ENCODE measurements around the gene PAPOLA. TPM values are rescaled to one million over a fixed set of nuclear protein-coding genes. Genes with fewer than 3 reads are reported as not detected.

PAPOLA gene
- total and polyA plus RNA-seq, 9 of the 15 experiments (the other 6 are each of a cell fraction or from before 2014, with no cell fraction given) = 51.1 to 199 (median 95.8) TPM

- TF ChIP-seq RFX1 (IDR thresholded peaks at IDR 0.05) = no peak
- TF ChIP-seq E2F8 (IDR thresholded peaks at IDR 0.05; ENCODE audit: low read depth, partially characterized antibody) = no peak
- no peak for TF ChIP-seq IRF9 (tag; IDR thresholded peaks at IDR 0.05)
- no peak for TF ChIP-seq TCF7 (IDR thresholded peaks at IDR 0.05; ENCODE audit: borderline replicate concordance)
- TF ChIP-seq ZFP1 (CRISPR knock-in tag; IDR thresholded peaks at IDR 0.05) = no peak
Observed at GRCh38 chr14:96532632-96533031, 30.4 kb downstream of the PAPOLA start (continued).

- POLR2A ChIA-PET = interaction anchor here (1.5 kb wide), 1 partner anchor 11 kb away, joined by 3 read pairs; no protein-coding TSS in a partner anchor
- in situ Hi-C loops (cut with MboI) = no loop called here
- H3K9ac ChIP-seq (ENCODE audit: insufficient read depth in 1 of 2, low read depth in 2 of 2, low read length in 2 of 2) = no peak overlapping the region
- H3K36me3 ChIP-seq (ENCODE audit: control insufficient read depth, insufficient read depth, low read length) = peaks cover 37% of the 10 kb centered on the region; the same call in 2 of the 3 replicates
- H2AFZ ChIP-seq (ENCODE audit: low read depth, low read length) = no peak overlapping the region
- no TSS peak for BruUV-seq (replicated peaks)
- TF ChIP-seq ZNF316 (IDR thresholded peaks at IDR 0.05) (peak; percentile 67), XRCC3 (IDR thresholded peaks at IDR 0.05) (no peak), C11orf30 (IDR thresholded peaks at IDR 0.05; ENCODE audit: low read depth) (peak; percentile 55), SNIP1 (IDR thresholded peaks at IDR 0.05; ENCODE audit: low read depth) (no peak), MAFG (tag; conservative IDR thresholded peaks at IDR 0.05) (0 out of 2 replicates have a peak, but pooled peaks have one; percentile 17)
- DNase-seq (ENCODE audit: extremely low read depth in 1 of 4, low spot score in 3 of 4) (no peak), FAIRE-seq (no peak), ATAC-seq (no peak)
- no peaks in the 10 kb centered on the region for H3K79me2 ChIP-seq (ENCODE audit: control insufficient read depth, insufficient read depth, low read length)
- H3K9me3 ChIP-seq (replicated peaks; ENCODE audit: control insufficient read depth, insufficient read depth, low read depth, low read length) = no peaks in the 10 kb centered on the region
- H3K27ac ChIP-seq (ENCODE audit: extremely low read depth, low read depth, low read length) = no peak overlapping the region
- H4K20me1 ChIP-seq (replicated peaks; ENCODE audit: control insufficient read depth, insufficient read depth, low read length) = no peaks in the 10 kb centered on the region
- WGBS (ENCODE audit: insufficient coverage, low coverage, missing lambda C conversion rate) = 100% methylated on average over 1 of the region's 1 CpG
- no peaks in the 10 kb centered on the region for H3K9me1 ChIP-seq (ENCODE audit: control insufficient read depth, insufficient read depth, low read length)
- H3K4me3 ChIP-seq = no peak overlapping the region
- CTCF ChIA-PET (ENCODE audit: low intra/inter-chr PET ratio) = no interaction called here
- H3K4me2 ChIP-seq (ENCODE audit: insufficient read depth, low read length) = no peak overlapping the region
- no peaks in the 10 kb centered on the region for H3K27me3 ChIP-seq (ENCODE audit: control insufficient read depth in 2 of 2, insufficient read depth in 2 of 2, low read length in 2 of 2)
- intact Hi-C loops (cut with micrococcal nuclease) = no loop called here
- H3K4me1 ChIP-seq (replicated peaks in 1 of 2; ENCODE audit: control insufficient read depth in 2 of 2, insufficient read depth in 2 of 2, low read length in 2 of 2) = no peaks in the 10 kb centered on the region
Observed at GRCh38 chr14:96536807-96537206, 34.6 kb downstream of the PAPOLA start.

Data from K562 (cell line).